ENCODE results near the gene IHH.

GRCh38 chr2:219037783-219038499 lies 22.8 kb downstream of the IHH start:
- TF ChIP-seq POLR2AphosphoS5 (IDR thresholded peaks at IDR 0.05; ENCODE audit: low read depth, low read length) (no peak), POLR2A (IDR thresholded peaks at IDR 0.05; ENCODE audit: low read depth, low read length) (no peak), TAF1 (IDR thresholded peaks at IDR 0.05; ENCODE audit: low read depth, low read length) (no peak), SPI1 (IDR thresholded peaks at IDR 0.05; ENCODE audit: low read depth, low read length) (no peak), POU2F2 (IDR thresholded peaks at IDR 0.05; ENCODE audit: low read depth, low read length) (no peak), PAX5 (IDR thresholded peaks at IDR 0.05; ENCODE audit: insufficient read depth, low read length, severe bottlenecking) (no peak)
